WI38 (cell line): ENCODE results near the gene HAPLN1.

Source experiments
- H3K4me3 ChIP-seq: 2 replicates; pipeline ENCODE4 v1.5.1; 2011; ENCODE audit warnings: low read depth, mild to moderate bottlenecking, control low read depth, low read length
- TF ChIP-seq, protein P1 (sequence below): IDR thresholded peaks from 2 replicates; pipeline ENCODE4 v1.5.1; 2012; ENCODE audit warnings: low read depth, mild to moderate bottlenecking, control low read depth, low read length

Gene HAPLN1

DNA sequence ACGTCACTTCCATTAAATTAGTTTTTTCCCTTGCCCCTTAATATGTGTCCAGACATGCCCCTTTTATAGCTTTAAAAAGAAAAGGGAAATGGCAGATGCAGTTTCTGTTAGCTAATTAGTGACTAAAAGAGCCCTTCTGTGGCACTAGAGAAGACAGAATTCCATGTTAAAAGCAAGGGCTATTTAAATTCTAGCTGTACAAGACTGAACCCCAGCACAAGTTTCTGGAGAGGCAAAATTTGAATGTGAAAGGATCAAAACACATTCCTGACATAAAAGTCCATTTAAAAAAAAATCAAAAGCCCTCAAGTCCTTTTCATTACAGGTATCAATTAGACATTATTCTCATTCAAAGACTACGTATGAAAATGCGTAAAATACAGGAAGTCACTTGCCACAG lies 78.7 kb downstream of the HAPLN1 start:
- H3K4me3 ChIP-seq: no peak overlapping the region

DNA sequence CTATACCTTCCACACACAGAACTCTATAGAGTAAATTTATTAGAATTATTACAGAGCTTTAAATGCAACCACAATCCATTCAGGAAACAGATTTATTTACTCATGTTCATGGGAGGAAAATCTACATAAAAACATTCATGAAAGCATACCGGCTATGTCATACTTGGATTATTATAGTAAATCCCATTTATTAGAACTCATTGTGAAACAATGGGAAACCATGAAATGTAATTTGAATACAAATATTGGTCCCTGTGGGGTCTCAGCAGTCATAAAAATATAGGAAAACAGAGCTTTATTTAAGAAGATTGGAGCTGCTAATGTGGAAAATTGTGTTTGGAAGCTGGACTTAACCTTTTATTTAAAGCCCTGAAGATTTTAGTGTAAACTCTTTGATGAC lies 80.7 kb downstream of the HAPLN1 start:
- H3K4me3 ChIP-seq: no peak overlapping the region
- TF ChIP-seq, protein P1, sequence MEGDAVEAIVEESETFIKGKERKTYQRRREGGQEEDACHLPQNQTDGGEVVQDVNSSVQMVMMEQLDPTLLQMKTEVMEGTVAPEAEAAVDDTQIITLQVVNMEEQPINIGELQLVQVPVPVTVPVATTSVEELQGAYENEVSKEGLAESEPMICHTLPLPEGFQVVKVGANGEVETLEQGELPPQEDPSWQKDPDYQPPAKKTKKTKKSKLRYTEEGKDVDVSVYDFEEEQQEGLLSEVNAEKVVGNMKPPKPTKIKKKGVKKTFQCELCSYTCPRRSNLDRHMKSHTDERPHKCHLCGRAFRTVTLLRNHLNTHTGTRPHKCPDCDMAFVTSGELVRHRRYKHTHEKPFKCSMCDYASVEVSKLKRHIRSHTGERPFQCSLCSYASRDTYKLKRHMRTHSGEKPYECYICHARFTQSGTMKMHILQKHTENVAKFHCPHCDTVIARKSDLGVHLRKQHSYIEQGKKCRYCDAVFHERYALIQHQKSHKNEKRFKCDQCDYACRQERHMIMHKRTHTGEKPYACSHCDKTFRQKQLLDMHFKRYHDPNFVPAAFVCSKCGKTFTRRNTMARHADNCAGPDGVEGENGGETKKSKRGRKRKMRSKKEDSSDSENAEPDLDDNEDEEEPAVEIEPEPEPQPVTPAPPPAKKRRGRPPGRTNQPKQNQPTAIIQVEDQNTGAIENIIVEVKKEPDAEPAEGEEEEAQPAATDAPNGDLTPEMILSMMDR: no peak

More for the DNA sequence above, 78.7 kb downstream of the HAPLN1 start:
- TF ChIP-seq, protein P1: no peak

DNA sequence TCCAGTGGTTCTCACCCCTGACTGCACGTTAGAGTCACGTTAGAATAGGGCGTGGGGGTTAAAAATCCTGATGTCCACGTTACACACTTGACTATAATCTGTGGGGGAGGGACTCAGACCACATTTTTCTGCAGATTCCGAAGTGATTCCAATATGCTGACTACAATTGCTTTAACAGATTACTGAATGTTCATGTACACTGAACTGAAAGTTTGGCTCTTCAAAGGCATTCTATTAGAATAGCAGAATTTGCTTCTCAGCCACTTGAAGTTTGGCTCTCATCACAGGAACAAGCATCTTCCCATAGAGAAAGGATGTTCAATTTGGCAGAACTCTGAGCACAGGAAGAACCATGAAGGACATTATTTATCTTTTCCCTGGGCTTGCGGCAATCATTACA lies 84.5 kb downstream of the HAPLN1 start:
- TF ChIP-seq, protein P1: no peak
- no peak overlapping the region for H3K4me3 ChIP-seq

DNA sequence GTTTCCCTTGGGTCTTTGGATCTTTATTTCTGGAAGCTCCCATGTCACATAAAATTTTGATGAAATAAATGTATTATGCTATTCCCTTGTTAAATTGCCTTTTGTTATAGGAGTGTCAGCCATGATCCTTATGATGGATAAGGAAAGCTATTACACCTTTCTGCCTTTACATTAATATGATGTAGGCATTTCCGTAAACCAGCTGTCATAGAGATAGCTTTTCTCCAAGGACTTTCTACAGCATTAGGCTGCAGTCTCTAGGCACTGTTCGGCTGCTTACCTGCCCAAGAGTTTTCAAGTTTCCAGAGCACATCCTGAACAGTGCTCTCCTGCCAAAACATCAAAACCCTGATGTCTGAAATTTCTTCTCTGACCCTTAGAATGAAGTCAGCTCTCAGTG lies 87.4 kb downstream of the HAPLN1 start:
- H3K4me3 ChIP-seq: no peak overlapping the region
- TF ChIP-seq, protein P1: no peak

DNA sequence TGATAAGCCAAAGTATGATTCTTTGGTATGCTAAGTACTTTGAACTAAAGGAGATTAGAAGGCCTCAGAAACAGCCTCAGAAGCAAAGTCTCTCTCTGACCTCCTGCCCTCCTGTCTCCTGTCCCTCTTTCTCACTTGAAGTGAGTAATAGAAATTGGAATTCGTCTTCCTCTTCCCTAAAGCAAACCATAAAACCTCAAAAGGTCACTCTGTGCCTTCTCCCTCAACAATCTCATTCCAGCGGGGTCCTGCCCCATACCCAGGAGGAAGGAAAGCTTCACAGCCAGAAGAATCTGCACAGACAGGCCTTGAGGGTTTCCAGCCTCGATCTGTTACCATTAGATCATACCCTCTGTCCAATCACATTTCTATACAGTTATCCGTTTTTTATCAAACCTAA lies 87.8 kb downstream of the HAPLN1 start:
- TF ChIP-seq, protein P1: no peak

DNA sequence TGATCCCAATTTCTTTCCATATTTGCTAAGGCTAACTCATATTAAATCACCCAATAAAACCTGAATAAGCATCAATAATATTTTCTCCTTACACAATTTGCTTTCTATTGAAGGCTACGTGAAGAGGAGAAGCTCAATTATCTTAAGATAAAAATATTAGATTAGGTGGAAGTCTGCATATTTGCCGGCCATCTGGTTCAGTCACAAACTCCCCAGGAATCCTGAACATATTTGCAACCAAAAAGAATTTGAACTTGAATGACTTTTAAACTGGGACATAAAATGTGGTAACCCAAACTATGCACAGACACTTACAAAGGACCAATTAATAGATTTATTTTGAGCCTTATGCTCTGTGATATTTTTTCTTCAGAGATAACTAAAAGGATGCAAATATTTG lies 92.3 kb downstream of the HAPLN1 start:
- TF ChIP-seq, protein P1: no peak
- no peak overlapping the region for H3K4me3 ChIP-seq

More for the DNA sequence above, 87.8 kb downstream of the HAPLN1 start:
- H3K4me3 ChIP-seq: no peak overlapping the region

DNA sequence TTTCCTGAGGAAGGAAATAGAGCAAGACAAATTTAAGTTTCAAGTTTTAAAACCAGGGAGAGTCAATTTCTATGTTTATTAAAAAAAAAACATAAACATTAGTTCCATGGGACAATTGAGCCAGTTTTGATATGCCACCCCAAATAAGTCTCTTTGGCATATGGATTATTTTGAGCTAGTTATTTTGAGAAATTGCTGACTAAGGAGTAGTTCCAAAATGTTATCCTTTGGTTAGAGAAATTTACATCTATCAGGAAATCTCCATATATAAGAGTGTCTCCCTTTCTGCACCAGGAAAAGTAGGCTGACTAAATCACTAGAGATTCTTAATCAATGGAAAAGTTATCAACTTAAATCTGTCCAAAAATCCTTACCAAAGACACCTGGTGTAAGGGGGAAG lies 105.8 kb downstream of the HAPLN1 start:
- H3K4me3 ChIP-seq: no peak overlapping the region
- TF ChIP-seq, protein P1: no peak
